HG03460 (cell line): ENCODE results near the gene TRIM36.

ENCODE experiments used
- ATAC-seq: cut with Tn5 transposase; IDR thresholded peaks from one replicate; pipeline ENCODE4 v1.9.1; 2021; ENCODE audit not compliant: unreplicated experiment

Gene TRIM36

GRCh38 chr5:115079924-115080623 lies 89.6 kb downstream of the TRIM36 start:
- ATAC-seq: no peak
